HG02885 (cell line): ENCODE results near the gene USP11.

ENCODE experiments used
- ATAC-seq: cut with Tn5 transposase; IDR thresholded peaks from one replicate; pipeline ENCODE4 v1.9.1; 2021; ENCODE audit warnings: mild to moderate bottlenecking; ENCODE audit not compliant: unreplicated experiment, poor library complexity

The USP11 gene

GRCh38 chrX:47232803-47233332 lies at the start of gene USP11:
USP11 (plus strand) TSS chrX:47233009; CDS start chrX:47233044, 35 bp downstream.
- ATAC-seq, result peak; percentile 10

GRCh38 chrX:47184486-47184885 lies 48.3 kb upstream of the USP11 start:
- no peak for ATAC-seq

GRCh38 chrX:47185241-47185640 lies 47.6 kb upstream of the USP11 start:
- ATAC-seq, result no peak

GRCh38 chrX:47186096-47186740 lies 46.6 kb upstream of the USP11 start:
- no peak for ATAC-seq

GRCh38 chrX:47187106-47187677 lies 45.6 kb upstream of the USP11 start:
- ATAC-seq, result no peak

GRCh38 chrX:47189906-47190305 lies 42.9 kb upstream of the USP11 start:
- no peak for ATAC-seq

- peak; percentile 56 for ATAC-seq
Measured at GRCh38 chrX:47190445-47191269, 42.2 kb upstream of the USP11 start.

- no peak for ATAC-seq
Measured at GRCh38 chrX:47191331-47191730, 41.5 kb upstream of the USP11 start.

- ATAC-seq, result no peak
Measured at GRCh38 chrX:47191806-47192401, 40.9 kb upstream of the USP11 start.

- peak; percentile 82 for ATAC-seq
Measured at GRCh38 chrX:47193475-47194193, 39.2 kb upstream of the USP11 start, which contains the start of gene UBA1. UBA1 (plus strand) TSS chrX:47193829; CDS start chrX:47198803, 4,974 bp downstream.

- no peak for ATAC-seq
Measured at GRCh38 chrX:47194194-47194787, 38.5 kb upstream of the USP11 start.

- ATAC-seq, result no peak
Measured at GRCh38 chrX:47196098-47196497, 36.7 kb upstream of the USP11 start.

- ATAC-seq, result no peak
Measured at GRCh38 chrX:47197526-47197925, 35.3 kb upstream of the USP11 start.

- no peak for ATAC-seq
Measured at GRCh38 chrX:47198026-47198686, 34.7 kb upstream of the USP11 start.

- ATAC-seq, result no peak
Measured at GRCh38 chrX:47198687-47199080, 34.1 kb upstream of the USP11 start.

GRCh38 chrX:47199286-47199685 lies 33.5 kb upstream of the USP11 start:
- no peak for ATAC-seq

- ATAC-seq, result no peak
Measured at GRCh38 chrX:47200385-47201150, 32.2 kb upstream of the USP11 start.

GRCh38 chrX:47201345-47201944 lies 31.4 kb upstream of the USP11 start:
- ATAC-seq, result no peak
